Erythroblast (primary cell): Measurements from ENCODE around the gene DDIT4.

ENCODE experiments used
- GATA1 ChIP-seq: IDR thresholded peaks from 2 replicates; pipeline ENCODE4 v1.6.1; 2011; ENCODE audit warnings: low read depth, mild to moderate bottlenecking, control low read depth, low read length, moderate library complexity
- POLR2A ChIP-seq: IDR thresholded peaks from 2 replicates; pipeline ENCODE4 v1.6.1; 2011; ENCODE audit warnings: mild to moderate bottlenecking, low read length

- TF ChIP-seq POLR2A: no peak
- TF ChIP-seq GATA1: no peak
Measured at GRCh38 chr10:72229261-72230251, 44.2 kb upstream of the DDIT4 start.
